Measurements from ENCODE around the gene ANKRD33B.

DNA sequence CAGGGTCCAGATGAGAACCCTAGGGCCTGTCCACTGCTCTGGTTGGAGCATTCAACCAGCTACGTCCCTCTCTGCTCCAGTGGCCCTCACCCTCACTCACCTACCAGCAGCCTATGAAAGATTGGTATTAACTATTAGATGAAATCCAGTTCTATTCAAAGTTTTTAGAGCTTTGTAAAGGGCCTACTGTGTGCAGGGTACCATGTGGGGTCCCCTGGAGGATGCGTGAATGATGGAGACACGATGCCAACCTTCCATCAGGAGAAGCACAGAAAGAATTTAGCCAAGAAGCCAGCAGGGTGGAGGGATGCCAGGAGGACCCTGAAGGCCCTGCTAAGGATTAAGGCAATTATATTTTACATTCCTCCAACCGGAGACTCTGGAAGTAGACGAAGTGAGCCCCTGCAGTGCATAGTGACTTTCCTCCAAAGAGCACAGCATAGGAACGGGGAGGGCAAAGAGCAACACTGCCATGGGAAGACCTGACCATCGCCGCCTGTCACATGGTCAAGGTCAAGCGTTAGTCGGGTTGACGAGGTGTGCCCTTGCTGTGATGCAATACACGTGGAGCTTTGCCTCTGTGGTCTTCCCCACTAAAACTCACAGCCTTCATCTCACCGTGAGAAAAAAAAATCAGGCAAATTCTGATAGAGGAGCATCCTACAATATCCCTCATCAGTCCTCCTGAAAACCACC is 22.8 kb upstream of the ANKRD33B start:
- TF ChIP-seq CTCF (conservative IDR thresholded peaks at IDR 0.05; ENCODE audit: low read depth in 2 of 2) (no peak), CREB1 (CRISPR knock-in tag; IDR thresholded peaks at IDR 0.05; ENCODE audit: low read depth) (no peak), EZH2phosphoT487 (IDR thresholded peaks at IDR 0.05; ENCODE audit: unreplicated experiment) (no peak), JUNB (IDR thresholded peaks at IDR 0.05; ENCODE audit: unreplicated experiment) (no peak), EZH2 (IDR thresholded peaks at IDR 0.05; ENCODE audit: low read depth, unreplicated experiment) (no peak), POLR2AphosphoS5 (IDR thresholded peaks at IDR 0.05; ENCODE audit: low read depth) (no peak), ZNF114 (CRISPR knock-in tag; IDR thresholded peaks at IDR 0.05) (no peak)
- TF ChIP-seq, protein P1, sequence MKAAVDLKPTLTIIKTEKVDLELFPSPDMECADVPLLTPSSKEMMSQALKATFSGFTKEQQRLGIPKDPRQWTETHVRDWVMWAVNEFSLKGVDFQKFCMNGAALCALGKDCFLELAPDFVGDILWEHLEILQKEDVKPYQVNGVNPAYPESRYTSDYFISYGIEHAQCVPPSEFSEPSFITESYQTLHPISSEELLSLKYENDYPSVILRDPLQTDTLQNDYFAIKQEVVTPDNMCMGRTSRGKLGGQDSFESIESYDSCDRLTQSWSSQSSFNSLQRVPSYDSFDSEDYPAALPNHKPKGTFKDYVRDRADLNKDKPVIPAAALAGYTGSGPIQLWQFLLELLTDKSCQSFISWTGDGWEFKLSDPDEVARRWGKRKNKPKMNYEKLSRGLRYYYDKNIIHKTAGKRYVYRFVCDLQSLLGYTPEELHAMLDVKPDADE (IDR thresholded peaks at IDR 0.05), result no peak
- TF ChIP-seq, protein P2, sequence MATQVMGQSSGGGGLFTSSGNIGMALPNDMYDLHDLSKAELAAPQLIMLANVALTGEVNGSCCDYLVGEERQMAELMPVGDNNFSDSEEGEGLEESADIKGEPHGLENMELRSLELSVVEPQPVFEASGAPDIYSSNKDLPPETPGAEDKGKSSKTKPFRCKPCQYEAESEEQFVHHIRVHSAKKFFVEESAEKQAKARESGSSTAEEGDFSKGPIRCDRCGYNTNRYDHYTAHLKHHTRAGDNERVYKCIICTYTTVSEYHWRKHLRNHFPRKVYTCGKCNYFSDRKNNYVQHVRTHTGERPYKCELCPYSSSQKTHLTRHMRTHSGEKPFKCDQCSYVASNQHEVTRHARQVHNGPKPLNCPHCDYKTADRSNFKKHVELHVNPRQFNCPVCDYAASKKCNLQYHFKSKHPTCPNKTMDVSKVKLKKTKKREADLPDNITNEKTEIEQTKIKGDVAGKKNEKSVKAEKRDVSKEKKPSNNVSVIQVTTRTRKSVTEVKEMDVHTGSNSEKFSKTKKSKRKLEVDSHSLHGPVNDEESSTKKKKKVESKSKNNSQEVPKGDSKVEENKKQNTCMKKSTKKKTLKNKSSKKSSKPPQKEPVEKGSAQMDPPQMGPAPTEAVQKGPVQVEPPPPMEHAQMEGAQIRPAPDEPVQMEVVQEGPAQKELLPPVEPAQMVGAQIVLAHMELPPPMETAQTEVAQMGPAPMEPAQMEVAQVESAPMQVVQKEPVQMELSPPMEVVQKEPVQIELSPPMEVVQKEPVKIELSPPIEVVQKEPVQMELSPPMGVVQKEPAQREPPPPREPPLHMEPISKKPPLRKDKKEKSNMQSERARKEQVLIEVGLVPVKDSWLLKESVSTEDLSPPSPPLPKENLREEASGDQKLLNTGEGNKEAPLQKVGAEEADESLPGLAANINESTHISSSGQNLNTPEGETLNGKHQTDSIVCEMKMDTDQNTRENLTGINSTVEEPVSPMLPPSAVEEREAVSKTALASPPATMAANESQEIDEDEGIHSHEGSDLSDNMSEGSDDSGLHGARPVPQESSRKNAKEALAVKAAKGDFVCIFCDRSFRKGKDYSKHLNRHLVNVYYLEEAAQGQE (IDR thresholded peaks at IDR 0.05; ENCODE audit: unreplicated experiment), result no peak

All from GM23338 (cell line).